H9 (cell line): ENCODE data around the gene TEKT5. TPM values are rescaled to one million over a fixed set of nuclear protein-coding genes. Genes with fewer than 3 reads are reported as not detected.

Experiments used
- DNase-seq: peaks from one replicate; pipeline ENCODE4 v3.0.0-alpha.2; 2017
- H2AFZ ChIP-seq: one replicate; pipeline ENCODE4 v1.6.1; 2013; ENCODE audit warnings: mild to moderate bottlenecking, low read length, control low read depth, moderate library complexity
- H2AK5ac ChIP-seq: 2 replicates; pipeline ENCODE4 v1.6.1; 2013; ENCODE audit warnings: low read length, control low read depth, mixed read lengths; ENCODE audit not compliant: insufficient read length
- H2BK120ac ChIP-seq: one replicate; pipeline ENCODE4 v1.6.1; 2013; ENCODE audit warnings: low read depth, mild to moderate bottlenecking, low read length, control low read depth, inconsistent platforms; ENCODE audit not compliant: poor library complexity, severe bottlenecking
- H2BK12ac ChIP-seq: 2 replicates; pipeline ENCODE4 v1.6.1; 2013; ENCODE audit warnings: low read length, control low read depth, mixed read lengths, low read depth; ENCODE audit not compliant: insufficient read length
- H2BK15ac ChIP-seq: 2 replicates; pipeline ENCODE4 v1.6.1; 2013; ENCODE audit warnings: low read depth, low read length, control low read depth
- H2BK20ac ChIP-seq: one replicate; pipeline ENCODE4 v1.6.1; 2013; ENCODE audit warnings: low read depth, mild to moderate bottlenecking, low read length, control low read depth, inconsistent platforms; ENCODE audit not compliant: poor library complexity, severe bottlenecking
- H2BK5ac ChIP-seq: 2 replicates; pipeline ENCODE4 v1.6.1; 2013; ENCODE audit warnings: low read length, control low read depth, mixed read lengths; ENCODE audit not compliant: insufficient read length
- H3K14ac ChIP-seq: 2 replicates; pipeline ENCODE4 v1.6.1; 2013; ENCODE audit warnings: low read length, control low read depth; ENCODE audit not compliant: insufficient read depth
- H3K18ac ChIP-seq: 2 replicates; pipeline ENCODE4 v1.6.1; 2013; ENCODE audit warnings: low read depth, mild to moderate bottlenecking, mixed read lengths, low read length, control low read depth; ENCODE audit not compliant: insufficient read length
- H3K23ac ChIP-seq: 2 replicates; pipeline ENCODE4 v1.6.1; 2013; ENCODE audit warnings: low read length, control low read depth, mixed read lengths, low read depth; ENCODE audit not compliant: insufficient read length
- H3K23me2 ChIP-seq: 2 replicates; pipeline ENCODE4 v1.6.1; 2013; ENCODE audit warnings: low read depth, mild to moderate bottlenecking, mixed read lengths, low read length, control low read depth; ENCODE audit not compliant: insufficient read length, poor library complexity, severe bottlenecking
- H3K27ac ChIP-seq: 2 replicates; pipeline ENCODE4 v1.5.1; 2013; ENCODE audit warnings: low read length, control low read depth, mixed read lengths, low read depth; ENCODE audit not compliant: insufficient read length
- H3K27me3 ChIP-seq: 2 replicates; pipeline ENCODE4 v1.6.1; 2013; ENCODE audit warnings: low read length, control low read depth, inconsistent platforms; ENCODE audit not compliant: insufficient read depth
- H3K4ac ChIP-seq: 2 replicates; pipeline ENCODE4 v1.6.1; 2013; ENCODE audit warnings: low read depth, mild to moderate bottlenecking, control low read depth, inconsistent platforms, low read length, moderate library complexity
- H3K4me1 ChIP-seq: 2 replicates; pipeline ENCODE4 v1.6.1; 2013; ENCODE audit warnings: low read length, control low read depth, inconsistent platforms; ENCODE audit not compliant: insufficient read depth
- H3K4me2 ChIP-seq: 2 replicates; pipeline ENCODE4 v1.6.1; 2013; ENCODE audit warnings: low read length, control low read depth, mixed read lengths; ENCODE audit not compliant: insufficient read length, insufficient read depth
- H3K56ac ChIP-seq: 2 replicates; pipeline ENCODE4 v1.6.1; 2013; ENCODE audit warnings: low read depth, mild to moderate bottlenecking, mixed read lengths, low read length, control low read depth; ENCODE audit not compliant: insufficient read length
- H3K79me1 ChIP-seq: 2 replicates; pipeline ENCODE4 v1.6.1; 2013; ENCODE audit warnings: low read depth, mild to moderate bottlenecking, moderate library complexity, low read length, control low read depth, inconsistent platforms; ENCODE audit not compliant: insufficient read depth, poor library complexity, severe bottlenecking
- H3K79me2 ChIP-seq: 2 replicates; pipeline ENCODE4 v1.6.1; 2013; ENCODE audit warnings: low read length, control low read depth, inconsistent platforms; ENCODE audit not compliant: insufficient read depth
- H3K9ac ChIP-seq: 2 replicates; pipeline ENCODE4 v1.6.1; 2013; ENCODE audit warnings: low read length, control low read depth, mixed read lengths; ENCODE audit not compliant: insufficient read length; ENCODE audit errors: extremely low read depth
- H3K9me3 ChIP-seq: one replicate; pipeline ENCODE4 v1.6.1; 2013; ENCODE audit warnings: low read depth, low read length, inconsistent platforms; ENCODE audit not compliant: control insufficient read depth
- H3T11ph ChIP-seq: one replicate; pipeline ENCODE4 v1.6.1; 2013; ENCODE audit warnings: mild to moderate bottlenecking, low read length, control low read depth, inconsistent platforms
- H4K20me1 ChIP-seq: one replicate; pipeline ENCODE4 v1.6.1; 2013; ENCODE audit not compliant: control insufficient read depth, insufficient read length, insufficient read depth
- H4K5ac ChIP-seq: 2 replicates; pipeline ENCODE4 v1.6.1; 2013; ENCODE audit warnings: low read depth, mild to moderate bottlenecking, mixed read lengths, low read length, control low read depth; ENCODE audit not compliant: insufficient read length
- H4K8ac ChIP-seq: replicated peaks from 2 replicates; pipeline ENCODE4 v1.6.1; 2013; ENCODE audit warnings: low read length, control low read depth, mixed read lengths, low read depth; ENCODE audit not compliant: insufficient read length
- H4K91ac ChIP-seq: 2 replicates; pipeline ENCODE4 v1.6.1; 2013; ENCODE audit warnings: low read depth, mild to moderate bottlenecking, moderate library complexity, mixed read lengths, low read length, control low read depth; ENCODE audit not compliant: insufficient read length
- H3K27ac Mint-ChIP-seq, 3 experiments: 2 replicates in 2 of 3; 3 replicates in 1 of 3; pipeline ENCODE4 v1.8.0; 2020 to 2021; ENCODE audit warnings: mixed read lengths in 3 of 3, mild to moderate bottlenecking in 1 of 3, moderate library complexity in 1 of 3
- H3K27me3 Mint-ChIP-seq: 2 replicates; pipeline ENCODE4 v1.8.0; 2021; ENCODE audit warnings: low read depth, mild to moderate bottlenecking, moderate library complexity, mixed read lengths
- H3K36me3 Mint-ChIP-seq, 3 experiments: 2 replicates in 2 of 3; 3 replicates in 1 of 3; pipeline ENCODE4 v1.8.0; 2020 to 2021; ENCODE audit warnings: low read depth in 3 of 3, mixed read lengths in 3 of 3; ENCODE audit not compliant: insufficient read depth in 1 of 3
- H3K4me1 Mint-ChIP-seq, 2 experiments: 2 replicates each; pipeline ENCODE4 v1.8.0; 2020; ENCODE audit warnings: mixed read lengths in 2 of 2
- H3K4me3 Mint-ChIP-seq, 2 experiments: 2 replicates in 1 of 2; 3 replicates in 1 of 2; pipeline ENCODE4 v1.8.0; 2020 to 2021; ENCODE audit warnings: mild to moderate bottlenecking in 2 of 2, mixed read lengths in 2 of 2, moderate library complexity in 1 of 2
- H3K9me3 Mint-ChIP-seq, 2 experiments: 2 replicates in 1 of 2; 3 replicates in 1 of 2; pipeline ENCODE4 v1.8.0; 2020; ENCODE audit warnings: mild to moderate bottlenecking in 2 of 2, mixed read lengths in 2 of 2, moderate library complexity in 1 of 2
- CTCF ChIP-seq: fragments of 200-600 bp; sonication (generic); conservative IDR thresholded peaks from 3 replicates; pipeline ENCODE4 v1.8.0; 2021; ENCODE audit warnings: antibody characterized with exemption, mild to moderate bottlenecking
- WGBS: extraction: QIAGEN DNeasy Blood & Tissue Kit; methylation state at CpG from one replicate; pipeline ENCODE4 v1.1.7; 2013; ENCODE audit warnings: missing lambda C conversion rate, low lambda C conversion rate, mixed read lengths; ENCODE audit not compliant: insufficient read length; ENCODE audit errors: extremely low coverage; 5-methylcytosine and 5-hydroxymethylcytosine counted together
- total RNA-seq: library from RNA; stranded (reverse); gene quantifications from 2 replicates; pipeline ENCODE4 v1.2.1, GENCODE V29; 2021

The TEKT5 gene
- total RNA-seq, 1 experiment from 2014 or later, result 0.31 TPM

DNA sequence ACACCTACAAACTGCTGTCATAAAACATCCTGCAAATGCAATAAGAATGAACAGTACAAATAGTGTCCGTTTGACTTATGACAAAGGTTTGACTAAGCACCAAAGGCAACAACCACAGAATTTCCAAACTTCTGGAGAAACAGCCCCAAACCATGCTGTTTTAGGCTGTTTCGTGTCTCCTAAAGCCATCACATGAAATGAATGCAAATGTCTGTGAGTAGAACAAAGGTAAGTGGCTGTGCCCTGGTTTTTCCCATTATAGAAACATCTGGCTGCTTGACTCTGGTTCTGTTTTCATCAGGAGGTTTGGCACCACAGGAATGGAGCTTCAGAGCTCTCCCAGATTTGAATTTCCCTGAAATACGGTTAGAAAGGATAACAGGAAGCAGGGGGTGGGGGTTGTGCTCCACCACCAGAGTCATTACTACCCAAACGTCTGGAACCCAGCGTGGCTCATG is 109.7 kb downstream of the TEKT5 start:
- Histone ChIP-seq H2BK20ac (no peak overlapping the region), H3K79me1 (no peaks in the 10 kb centered on the region), H2AFZ (no peak overlapping the region), H3K4ac (no peak overlapping the region), H4K91ac (no peak overlapping the region), H2AK5ac (no peak overlapping the region), H2BK120ac (no peak overlapping the region), H3K23me2 (peaks cover 2% of the 10 kb centered on the region), H3K56ac (no peak overlapping the region), H3T11ph (no peak overlapping the region), H4K5ac (no peak overlapping the region), H4K8ac (no peak overlapping the region), H3K23ac (no peak overlapping the region), H2BK12ac (no peak overlapping the region), H3K4me2 (no peak overlapping the region), H3K9me3 (no peaks in the 10 kb centered on the region), H3K18ac (no peak overlapping the region), H3K27me3 (no peaks in the 10 kb centered on the region), H4K20me1 (no peaks in the 10 kb centered on the region), H3K9ac (no peak overlapping the region), H3K4me1 (peaks cover 4% of the 10 kb centered on the region; the same call in 1 of the 2 replicates), H2BK15ac (no peak overlapping the region), H3K27ac (no peak overlapping the region), H3K79me2 (no peaks in the 10 kb centered on the region), H2BK5ac (no peak overlapping the region), H3K14ac (no peak overlapping the region)
- WGBS, result no CpG with 5 or more reads among the region's 5 CpGs
- H3K36me3 Mint-ChIP-seq, result peaks cover 0 to 4% (median 2%) of the 10 kb centered on the region in 3 experiments; a peak in 1 of 7 replicates
- no peak overlapping the region for H3K4me3 Mint-ChIP-seq
- no peak overlapping the region; a peak in 1 of 7 replicates for H3K27ac Mint-ChIP-seq
- H3K4me1 Mint-ChIP-seq, result peaks cover 36 to 47% of the 10 kb centered on the region in 2 experiments
- TF ChIP-seq CTCF, result no peak
- peaks cover 0 to 7% of the 10 kb centered on the region in 2 experiments; a peak in 4 of 5 replicates for H3K9me3 Mint-ChIP-seq
- peaks cover 17% of the 10 kb centered on the region for H3K27me3 Mint-ChIP-seq
- no peak for DNase-seq
